ENCODE results near the gene AGXT. TPM values are rescaled to one million over a fixed set of nuclear protein-coding genes. Genes with fewer than 3 reads are reported as not detected.

Gene AGXT
- total RNA-seq, 1 experiment from 2014 or later, result not detected

- no peak for DNase-seq (ENCODE audit: low read depth)
Measured at GRCh38 chr2:240898108-240898730, 29.6 kb downstream of the AGXT start.

- no peak for DNase-seq (ENCODE audit: low read depth)
Measured at GRCh38 chr2:240898731-240899467, 30.3 kb downstream of the AGXT start.

DNA sequence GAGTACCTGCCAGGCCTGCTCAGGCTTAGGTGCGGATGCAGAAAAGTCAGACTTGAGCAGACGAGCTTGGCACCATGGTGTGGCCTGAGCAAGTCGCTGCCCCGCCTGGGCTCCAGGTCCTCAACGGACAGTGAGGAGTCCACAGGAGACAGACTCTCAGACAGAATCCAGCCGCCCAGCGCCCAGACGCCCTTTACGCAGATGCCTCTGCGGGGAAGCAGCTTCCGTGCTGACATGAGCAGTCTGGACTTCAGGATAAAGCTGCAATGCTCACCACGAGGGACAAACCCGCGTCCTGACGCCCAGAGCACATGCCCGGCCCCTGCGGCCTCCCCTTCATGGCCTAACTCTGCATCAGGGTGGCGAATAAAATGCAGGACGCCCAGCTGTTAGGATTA, 30.8 kb downstream of the AGXT start:
- DNase-seq (ENCODE audit: low read depth), result no peak

- DNase-seq (ENCODE audit: low read depth), result no peak
Measured at GRCh38 chr2:240900141-240900860, 31.7 kb downstream of the AGXT start.

DNA sequence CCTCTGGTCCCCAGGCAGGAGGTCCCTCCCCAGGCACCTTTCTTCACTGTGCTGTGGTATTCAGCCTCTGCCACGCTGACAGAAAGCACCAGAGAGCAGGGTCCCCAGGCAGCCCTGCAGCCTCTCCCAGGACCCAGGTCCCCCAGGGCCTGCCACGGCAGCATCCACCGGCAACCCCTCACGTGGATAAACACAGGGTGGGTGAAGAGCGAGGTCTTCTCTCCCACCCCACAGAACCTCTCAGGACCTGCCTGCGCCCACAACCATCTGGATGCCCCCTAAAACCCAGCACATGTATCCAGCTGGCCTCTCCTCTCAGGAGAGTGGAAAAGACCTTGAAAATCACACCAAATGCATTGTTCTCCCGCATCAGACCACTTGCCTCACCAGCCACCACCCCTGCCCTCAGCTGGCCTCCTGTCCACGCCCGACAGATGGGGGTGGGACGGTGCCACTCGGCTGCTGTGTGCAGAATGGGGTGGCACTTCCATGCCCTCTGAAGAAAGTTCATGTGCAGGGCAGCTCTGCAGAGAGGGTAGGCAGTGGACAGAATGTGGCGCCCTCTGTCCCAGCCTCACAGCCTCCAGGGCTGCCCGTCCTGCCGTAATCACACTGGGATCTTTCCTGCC, 33.5 kb downstream of the AGXT start:
- DNase-seq (ENCODE audit: low read depth), result no peak

GRCh38 chr2:240902615-240903041, 34.0 kb downstream of the AGXT start:
- no peak for DNase-seq (ENCODE audit: low read depth)

DNA sequence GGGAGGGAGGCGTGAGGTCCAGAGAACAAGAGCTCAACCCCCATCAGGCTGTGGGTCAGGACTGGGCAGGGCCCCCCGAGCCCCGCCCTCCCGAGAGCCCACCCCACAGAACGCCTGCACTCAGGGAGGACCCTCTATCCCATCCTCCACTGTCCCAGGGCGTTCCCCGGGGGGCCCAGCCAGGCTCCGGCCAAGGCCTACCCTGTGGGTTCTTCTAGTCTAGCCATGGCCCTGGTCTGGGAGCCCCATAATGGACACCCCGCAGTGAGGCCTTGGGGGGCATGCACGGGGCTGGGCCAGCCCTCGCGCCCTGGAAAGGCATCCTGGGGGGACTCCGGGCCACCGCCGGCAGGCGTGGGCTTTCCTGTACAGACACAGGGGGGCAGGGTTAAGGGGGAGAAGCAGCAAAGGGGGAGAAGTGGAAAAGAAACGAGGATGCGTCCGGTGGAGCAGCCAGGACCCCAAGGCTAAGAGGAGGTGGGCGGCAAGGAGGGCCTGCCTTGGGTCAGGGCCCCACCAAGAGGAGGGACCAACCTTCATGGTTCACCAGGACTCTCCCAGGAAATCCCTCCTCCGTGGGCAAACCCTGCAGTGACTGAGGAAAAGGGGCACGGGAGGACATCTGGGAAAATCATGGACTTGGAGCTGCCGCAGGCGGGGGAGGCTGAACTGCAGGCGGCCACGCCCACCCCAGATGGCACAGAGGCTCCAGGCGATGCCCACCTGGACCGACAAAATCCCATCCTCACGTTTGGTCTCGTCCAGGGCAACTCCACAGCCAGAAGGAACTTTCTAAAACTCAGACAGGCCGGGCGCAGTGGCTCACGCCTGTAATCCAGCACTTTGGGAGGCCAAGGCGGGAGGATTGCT, 34.8 kb downstream of the AGXT start:
- no peak for DNase-seq (ENCODE audit: low read depth)

DNA sequence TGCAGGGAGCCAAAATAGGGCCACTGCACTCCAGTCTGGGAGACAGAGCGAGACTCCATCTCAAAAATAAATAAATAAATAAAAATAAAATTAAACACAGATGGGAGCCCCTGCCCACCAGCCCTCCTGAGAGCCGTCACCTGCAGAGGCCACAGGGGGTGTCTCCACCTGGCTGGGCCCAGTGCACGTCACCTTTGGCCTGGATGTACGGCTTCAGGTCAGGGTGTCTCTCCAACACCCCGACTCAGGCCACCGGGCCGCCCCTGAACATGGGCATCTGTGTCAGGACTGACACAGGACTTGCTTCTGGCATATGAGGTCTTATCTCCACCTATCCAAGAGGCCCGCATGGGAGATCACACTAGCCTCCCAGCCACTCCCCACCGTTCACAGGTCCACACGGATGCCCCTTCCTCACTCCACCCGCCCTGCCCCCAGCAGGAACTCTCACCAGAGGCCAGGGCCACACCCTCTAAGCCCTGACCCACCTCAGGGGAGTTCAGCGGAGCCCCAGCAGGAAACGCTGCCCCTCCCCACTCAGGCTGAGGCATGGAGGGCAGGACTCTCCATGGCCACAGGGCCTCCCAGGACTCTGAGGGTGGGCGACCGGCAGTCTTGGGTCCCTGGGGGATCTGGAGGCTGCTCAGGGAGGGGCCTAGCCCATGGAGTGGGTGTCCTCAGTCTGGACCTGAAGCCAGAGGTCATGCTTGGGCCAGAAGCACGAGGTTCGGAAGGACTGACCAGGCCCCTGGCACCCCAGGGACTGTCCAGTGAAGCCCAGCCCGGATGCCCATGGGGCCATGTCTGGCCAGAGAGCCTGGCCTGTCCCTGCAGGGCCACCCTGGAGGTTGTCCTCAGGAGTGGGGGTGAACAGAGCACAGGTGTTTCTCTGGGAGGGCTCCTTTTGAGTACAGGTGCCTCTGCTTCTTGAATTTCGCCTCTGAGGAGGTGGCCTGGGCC, 35.9 kb downstream of the AGXT start:
- no peak for DNase-seq (ENCODE audit: low read depth)

DNA sequence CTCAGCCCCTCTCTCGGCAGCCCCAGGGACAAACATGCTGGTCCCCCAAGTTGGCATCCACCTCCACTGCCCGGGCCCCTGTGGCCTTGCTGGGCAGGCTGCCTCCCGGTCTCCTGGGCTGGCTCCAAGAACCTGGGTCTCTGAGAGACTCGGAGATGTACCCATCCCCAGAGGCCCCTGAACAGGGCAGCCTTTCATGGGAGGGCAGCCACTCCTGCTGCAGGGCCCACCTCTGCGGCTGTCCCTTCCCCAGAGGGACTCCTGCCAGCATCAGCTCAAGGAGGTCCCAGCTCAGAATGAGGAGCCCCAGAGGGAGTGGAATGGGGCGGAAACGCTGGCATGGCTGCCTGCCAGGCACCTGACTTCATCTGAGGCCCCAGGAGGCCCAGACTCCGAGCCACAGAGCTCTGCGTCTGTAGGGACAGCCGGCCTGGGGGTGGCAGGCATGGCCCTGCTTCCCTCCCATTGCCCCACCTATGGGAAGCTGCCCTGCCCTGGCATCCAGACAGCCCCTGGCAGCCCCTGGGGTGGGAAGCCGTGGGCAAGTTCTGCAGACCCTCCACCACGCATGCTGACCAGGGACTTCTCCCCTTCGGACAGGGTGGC, 36.7 kb downstream of the AGXT start:
- no peak for DNase-seq (ENCODE audit: low read depth)

DNA sequence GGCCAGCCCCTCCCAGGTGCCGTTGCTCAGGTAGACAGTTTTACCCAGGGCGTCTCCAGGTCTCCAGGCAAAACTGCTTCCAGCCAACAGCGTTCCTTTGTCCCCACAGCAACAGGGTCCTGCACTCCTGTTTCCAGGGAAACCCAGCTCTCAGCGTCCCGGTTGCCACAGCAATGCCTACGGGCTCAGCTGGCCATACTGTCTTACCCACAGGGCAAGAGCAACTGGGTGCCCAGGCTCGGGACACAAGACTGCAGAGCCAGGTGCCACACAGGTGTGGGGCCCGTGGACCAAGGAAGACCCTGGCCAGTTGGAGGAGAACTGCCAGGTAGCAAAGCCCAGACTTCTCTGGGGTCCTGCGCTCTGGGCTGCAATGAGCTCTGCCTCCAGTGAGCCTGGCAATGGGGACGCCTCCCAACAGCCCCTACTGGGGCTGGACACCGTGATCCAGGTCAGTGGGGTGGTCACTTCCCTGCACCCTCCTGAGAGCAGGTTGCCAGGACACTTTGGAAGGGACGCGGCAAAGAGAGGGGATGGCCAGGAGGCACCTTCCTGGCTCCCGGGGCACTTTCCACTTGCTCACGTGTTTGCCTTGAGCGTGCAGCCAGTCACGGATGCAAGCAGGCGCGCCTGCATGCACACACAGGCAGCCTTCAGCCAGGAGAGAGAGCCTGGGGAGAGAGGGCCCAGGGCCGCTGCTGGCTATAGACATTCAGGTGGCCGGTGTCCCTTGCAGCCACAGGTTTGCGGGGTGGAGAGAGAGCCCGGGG, 37.7 kb downstream of the AGXT start, which contains the start of gene CROCC2:
Gene CROCC2, plus strand, starts transcription at position 196 of the 770 bp plus-strand sequence. Its CDS starts 178 bp downstream, at position 374.
- no peak for DNase-seq (ENCODE audit: low read depth)

- no peak for DNase-seq (ENCODE audit: low read depth)
Measured at GRCh38 chr2:240906911-240907590, 38.4 kb downstream of the AGXT start.

DNA sequence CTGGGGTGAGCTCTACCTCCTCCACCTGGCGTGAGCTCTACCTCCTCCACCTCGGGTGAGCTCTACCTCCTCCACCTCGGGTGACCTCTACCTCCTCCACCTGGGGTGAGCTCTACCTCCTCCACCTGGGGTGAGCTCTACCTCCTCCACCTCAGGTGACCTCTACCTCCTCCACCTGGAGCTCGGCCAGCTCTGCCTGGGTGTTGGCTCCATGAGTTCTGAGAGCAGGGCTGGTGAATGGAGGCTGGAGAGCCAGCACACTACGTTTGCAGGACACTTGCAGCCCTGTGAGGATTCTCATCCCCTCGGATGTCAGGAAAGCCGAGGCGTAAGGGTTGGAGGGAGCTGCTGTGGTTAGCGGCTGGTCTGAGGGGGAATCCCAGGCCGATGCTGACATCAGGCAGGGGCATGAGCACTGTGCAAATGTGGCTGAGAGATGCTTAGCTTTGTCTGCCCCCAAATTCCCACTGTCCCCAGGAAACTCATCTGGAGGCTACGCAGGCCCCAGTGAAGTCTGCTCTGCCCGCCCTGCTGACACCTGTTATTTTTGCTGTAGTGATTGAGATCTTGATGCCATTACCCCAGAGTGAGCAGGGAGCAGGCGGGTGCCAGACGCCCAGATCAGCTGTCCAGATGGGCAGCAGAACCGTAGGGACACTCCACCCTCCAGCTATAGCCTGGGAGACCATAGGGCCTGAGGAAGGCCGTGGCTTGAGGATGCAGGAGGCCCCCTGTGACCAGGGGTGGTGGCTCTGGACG, 40.8 kb downstream of the AGXT start:
- no peak for DNase-seq (ENCODE audit: low read depth)

DNA sequence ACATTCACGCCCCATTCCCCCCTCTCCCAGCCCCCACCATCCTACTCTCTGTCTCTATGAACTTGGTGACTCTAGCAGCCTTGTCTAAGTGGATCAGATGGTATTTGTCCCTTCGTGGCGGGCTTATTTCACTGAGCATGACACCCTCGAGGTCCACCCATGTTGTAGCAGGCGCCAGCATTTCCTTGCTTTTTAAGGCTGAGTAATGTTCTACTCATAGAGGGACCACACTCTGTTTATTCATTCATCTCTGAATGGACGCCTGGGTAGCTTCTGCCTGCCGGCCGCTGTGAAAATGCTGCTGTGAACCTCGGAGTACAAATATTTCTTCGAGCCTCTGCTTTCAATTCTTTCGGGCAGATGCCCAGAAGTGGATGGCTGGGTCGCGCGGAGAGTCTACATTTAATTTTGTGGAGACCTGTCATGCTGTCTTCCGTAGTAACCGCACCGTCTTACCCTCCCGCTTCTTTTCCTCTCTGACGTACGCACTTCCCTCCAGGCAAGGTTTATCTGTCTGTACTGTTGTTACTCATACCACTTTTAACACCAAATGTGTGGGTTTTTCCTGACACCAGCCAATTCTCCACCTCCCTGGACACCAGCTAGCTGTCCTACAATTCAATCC, 43.1 kb downstream of the AGXT start:
- peak; percentile 72 for DNase-seq (ENCODE audit: low read depth)

DNA sequence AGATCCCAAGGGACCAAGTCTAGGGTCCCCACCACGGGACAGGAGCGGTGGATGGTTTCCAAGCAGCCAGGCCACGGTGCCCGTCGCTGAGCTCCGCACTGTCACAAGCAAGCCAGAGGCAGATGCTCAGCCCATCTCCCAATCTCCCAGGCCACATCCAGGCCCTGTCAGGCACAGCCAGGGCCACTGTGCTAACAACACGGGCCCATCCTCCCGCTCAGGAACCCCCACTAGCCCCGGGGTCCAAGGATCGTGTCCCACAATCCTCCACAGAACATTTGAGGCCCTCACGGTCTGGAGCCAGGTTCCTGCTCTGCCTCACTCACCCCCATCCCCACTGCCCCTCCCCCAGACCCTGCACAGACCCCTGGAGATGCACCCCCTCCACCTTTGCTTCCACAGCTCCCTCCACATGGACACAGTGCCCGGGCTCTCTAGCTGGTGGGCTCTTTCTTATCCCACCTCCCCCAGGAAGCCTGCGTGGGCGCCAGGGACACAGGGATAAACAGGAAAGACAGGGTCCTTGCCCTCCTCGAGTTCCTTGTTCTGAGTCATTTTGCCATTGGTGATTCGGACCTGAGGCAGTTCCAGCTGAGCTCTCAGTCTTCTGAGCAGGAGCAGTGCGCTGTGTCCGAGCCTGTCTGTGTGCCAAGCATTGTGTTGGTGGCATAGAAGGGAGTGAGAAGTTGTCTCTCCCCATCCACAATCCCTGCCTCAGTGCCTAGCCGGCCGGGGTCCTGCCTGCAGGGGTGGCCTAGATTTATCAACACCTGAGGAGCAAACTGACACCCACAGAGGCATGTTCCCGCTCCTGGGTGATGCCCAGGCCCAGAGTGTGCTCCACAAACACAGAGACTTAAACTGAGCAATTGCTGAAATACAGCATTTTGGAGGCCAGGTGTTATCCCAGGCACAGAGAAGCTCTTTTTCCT, 44.5 kb downstream of the AGXT start:
- peak; percentile 35 for DNase-seq (ENCODE audit: low read depth)

GRCh38 chr2:240913810-240914644, 45.4 kb downstream of the AGXT start:
- peak; percentile 78 for DNase-seq (ENCODE audit: low read depth)
